OCI-LY7 (cell line): ENCODE results near the gene CDKN1A. TPM values are rescaled to one million over a fixed set of nuclear protein-coding genes. Genes with fewer than 3 reads are reported as not detected.

ENCODE experiments used
- BruUV-seq: library from RNA; stranded (reverse); fragments of 400-500 nt; replicated peaks from 2 replicates; lab custom pipeline; 2021; lab: Mats Ljungman, UMichigan
- CTCF ChIA-PET: fragments of 300-600 bp; sonication (Branson Sonifier 250); formaldehyde crosslinking; loops from one replicate; lab custom pipeline; 2022; ENCODE audit warnings: antibody characterized with exemption; ENCODE audit not compliant: unreplicated experiment; lab: Charles Lee
- POLR2A ChIA-PET: fragments of 300-600 bp; sonication (Branson Sonifier 250); formaldehyde crosslinking; loops from one replicate; lab custom pipeline; 2022; ENCODE audit warnings: antibody characterized with exemption; lab: Charles Lee
- DNase-seq: peaks from one replicate; pipeline ENCODE4 v3.0.0-alpha.2; 2015; ENCODE audit warnings: low spot score
- H2AFZ ChIP-seq: fragments of 200-600 bp; sonication (generic), shearing (Covaris generic); 2 replicates; pipeline ENCODE4 v1.6.1; 2014; ENCODE audit warnings: mild to moderate bottlenecking, antibody characterized with exemption, low read length, moderate library complexity
- H3K27ac ChIP-seq: fragments of 200-600 bp; sonication (generic); 2 replicates; pipeline ENCODE4 v1.5.1; 2014; ENCODE audit warnings: mixed run types, low read depth, mild to moderate bottlenecking, moderate library complexity, low read length, inconsistent platforms; ENCODE audit not compliant: poor library complexity, severe bottlenecking
- H3K36me3 ChIP-seq: fragments of 200-600 bp; sonication (generic); 2 replicates; pipeline ENCODE4 v1.6.1; 2014; ENCODE audit warnings: mild to moderate bottlenecking, antibody characterized with exemption, low read length, moderate library complexity, mixed read lengths; ENCODE audit not compliant: insufficient read depth
- H3K4me1 ChIP-seq: fragments of 200-600 bp; sonication (generic); 2 replicates; pipeline ENCODE4 v1.5.1; 2014; ENCODE audit warnings: mild to moderate bottlenecking, low read length; ENCODE audit not compliant: insufficient read depth, poor library complexity, severe bottlenecking
- H3K4me2 ChIP-seq: fragments of 200-600 bp; sonication (generic); 2 replicates; pipeline ENCODE4 v1.6.1; 2014; ENCODE audit warnings: mild to moderate bottlenecking, low read length
- H3K4me3 ChIP-seq: fragments of 200-600 bp; sonication (generic); 2 replicates; pipeline ENCODE4 v1.5.1; 2014; ENCODE audit warnings: mild to moderate bottlenecking, low read depth, low read length; ENCODE audit not compliant: poor library complexity, severe bottlenecking
- H3K79me2 ChIP-seq: fragments of 200-600 bp; sonication (generic); 2 replicates; pipeline ENCODE4 v1.6.1; 2016; ENCODE audit warnings: low read depth, mild to moderate bottlenecking, low read length, moderate library complexity, mixed read lengths; ENCODE audit not compliant: insufficient read depth
- H3K9me2 ChIP-seq: fragments of 200-600 bp; sonication (generic); 2 replicates; pipeline ENCODE4 v1.6.1; 2016; ENCODE audit warnings: mild to moderate bottlenecking, low read length, mixed read lengths; ENCODE audit not compliant: insufficient read depth
- H3K9me3 ChIP-seq: fragments of 200-600 bp; sonication (generic); 2 replicates; pipeline ENCODE4 v1.6.1; 2014; ENCODE audit warnings: mild to moderate bottlenecking, mixed run types, low read length, mixed read lengths
- H4K20me1 ChIP-seq: fragments of 200-600 bp; sonication (generic); 2 replicates; pipeline ENCODE4 v1.6.1; 2014; ENCODE audit warnings: mild to moderate bottlenecking, antibody characterized with exemption, low read length, moderate library complexity, mixed read lengths; ENCODE audit not compliant: insufficient read depth
- EZH2phosphoT487 ChIP-seq: fragments of 200-600 bp; sonication (generic); IDR thresholded peaks from 2 replicates; pipeline ENCODE4 v1.6.1; 2018; ENCODE audit warnings: low read depth, borderline replicate concordance, mild to moderate bottlenecking, mixed run types, antibody characterized with exemption, low read length, moderate library complexity, mixed read lengths
- intact Hi-C: fragments of 100-400 bp; cut with micrococcal nuclease; formaldehyde crosslinking; loops from one replicate; pipeline ENCODE4 v1.10.0; 2022; ENCODE audit not compliant: unreplicated experiment
- total RNA-seq, 2 experiments: library from RNA; depleted of rRNA in 1 of 2; stranded (reverse); fragments of >200 nt in 1 of 2; shearing (Covaris generic) in 1 of 2; gene quantifications; 2 replicates each; pipeline ENCODE4 v1.2.3, GENCODE V29; 2014 to 2022
- TF ChIP-seq, protein P1 (sequence below): fragments of 200-600 bp; sonication (generic); conservative IDR thresholded peaks from 2 replicates; pipeline ENCODE4 v1.5.1; 2014; ENCODE audit warnings: mild to moderate bottlenecking, antibody characterized with exemption, low read length, moderate library complexity, mixed read lengths

Gene CDKN1A
- total RNA-seq, 2 experiments from 2014 or later, result 0.13 to 1.3 TPM

DNA sequence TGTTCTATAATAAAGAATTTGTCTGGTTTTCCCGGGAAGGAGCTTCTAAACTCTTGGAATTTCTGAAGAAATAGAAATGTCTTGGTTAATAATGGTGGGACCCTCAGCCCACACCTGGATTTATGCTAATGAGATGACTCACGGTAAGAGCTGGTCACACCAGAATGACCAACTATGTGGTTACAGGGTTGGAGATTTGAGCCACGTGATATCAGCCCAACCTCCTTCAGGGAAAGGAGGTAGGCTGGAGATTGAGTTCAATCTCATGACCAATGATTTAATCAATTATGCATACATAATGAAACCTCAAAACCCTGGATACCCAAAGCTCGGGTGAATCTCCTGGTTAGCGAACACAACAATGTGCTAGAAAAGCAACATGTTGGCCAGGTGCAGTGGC is 22.1 kb upstream of the CDKN1A start:
- Histone ChIP-seq H3K4me1 (peaks cover 64% of the 10 kb centered on the region), H3K27ac (no peak overlapping the region), H3K9me3 (no peaks in the 10 kb centered on the region), H4K20me1 (no peaks in the 10 kb centered on the region), H3K4me3 (no peak overlapping the region), H3K79me2 (no peaks in the 10 kb centered on the region), H3K4me2 (no peak overlapping the region), H3K36me3 (no peaks in the 10 kb centered on the region), H3K9me2 (no peaks in the 10 kb centered on the region), H2AFZ (no peak overlapping the region)
- no peak for DNase-seq
- ChIA-PET CTCF (no interaction called here), POLR2A (interaction anchor here (1.3 kb wide), 1 partner anchor 10 kb away, joined by 3 read pairs; no protein-coding TSS in a partner anchor)
- BruUV-seq, result no TSS peak
- intact Hi-C loops, result no loop called here
- TF ChIP-seq EZH2phosphoT487, result no peak
- TF ChIP-seq, protein P1, sequence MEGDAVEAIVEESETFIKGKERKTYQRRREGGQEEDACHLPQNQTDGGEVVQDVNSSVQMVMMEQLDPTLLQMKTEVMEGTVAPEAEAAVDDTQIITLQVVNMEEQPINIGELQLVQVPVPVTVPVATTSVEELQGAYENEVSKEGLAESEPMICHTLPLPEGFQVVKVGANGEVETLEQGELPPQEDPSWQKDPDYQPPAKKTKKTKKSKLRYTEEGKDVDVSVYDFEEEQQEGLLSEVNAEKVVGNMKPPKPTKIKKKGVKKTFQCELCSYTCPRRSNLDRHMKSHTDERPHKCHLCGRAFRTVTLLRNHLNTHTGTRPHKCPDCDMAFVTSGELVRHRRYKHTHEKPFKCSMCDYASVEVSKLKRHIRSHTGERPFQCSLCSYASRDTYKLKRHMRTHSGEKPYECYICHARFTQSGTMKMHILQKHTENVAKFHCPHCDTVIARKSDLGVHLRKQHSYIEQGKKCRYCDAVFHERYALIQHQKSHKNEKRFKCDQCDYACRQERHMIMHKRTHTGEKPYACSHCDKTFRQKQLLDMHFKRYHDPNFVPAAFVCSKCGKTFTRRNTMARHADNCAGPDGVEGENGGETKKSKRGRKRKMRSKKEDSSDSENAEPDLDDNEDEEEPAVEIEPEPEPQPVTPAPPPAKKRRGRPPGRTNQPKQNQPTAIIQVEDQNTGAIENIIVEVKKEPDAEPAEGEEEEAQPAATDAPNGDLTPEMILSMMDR, result no peak

DNA sequence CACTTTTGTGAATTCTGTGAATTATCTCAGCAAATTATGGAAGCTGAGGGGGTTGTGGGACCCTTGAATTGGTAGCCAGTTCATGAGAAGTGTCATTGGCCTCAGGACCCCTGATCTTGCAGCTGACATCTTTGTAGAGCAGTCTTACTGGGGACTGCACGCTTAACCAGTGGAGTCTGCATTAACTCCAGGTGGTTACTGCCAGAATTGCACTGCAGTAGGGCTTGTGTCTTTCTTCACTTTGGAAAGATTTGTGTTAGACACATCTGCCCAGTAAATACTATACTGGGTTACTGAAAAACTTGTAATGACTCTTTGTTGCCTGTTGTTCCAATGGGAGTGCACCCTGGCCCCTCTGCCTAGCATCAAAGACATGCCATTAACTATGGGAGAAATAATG is 21.2 kb upstream of the CDKN1A start:
- CTCF ChIA-PET, result no interaction called here
- Histone ChIP-seq H3K79me2 (no peaks in the 10 kb centered on the region), H3K4me3 (no peak overlapping the region), H3K27ac (no peak overlapping the region), H2AFZ (no peak overlapping the region), H3K4me2 (peak overlapping the region; percentile 39; the same call in 1 of the 2 replicates), H3K4me1 (peaks cover 67% of the 10 kb centered on the region), H3K36me3 (no peaks in the 10 kb centered on the region), H3K9me3 (no peaks in the 10 kb centered on the region), H3K9me2 (no peaks in the 10 kb centered on the region), H4K20me1 (no peaks in the 10 kb centered on the region)
- POLR2A ChIA-PET, result interaction anchor here (0.6 to 1.3 kb wide), 3 partner anchors 9 to 88 kb away, joined by 3 read pairs; no protein-coding TSS in a partner anchor
- BruUV-seq, result no TSS peak
- no peak for TF ChIP-seq EZH2phosphoT487
- TF ChIP-seq, protein P1, result peak; percentile 45; the same call in 1 of the 2 replicates
- intact Hi-C loops, result no loop called here
- peak; percentile 57 for DNase-seq

DNA sequence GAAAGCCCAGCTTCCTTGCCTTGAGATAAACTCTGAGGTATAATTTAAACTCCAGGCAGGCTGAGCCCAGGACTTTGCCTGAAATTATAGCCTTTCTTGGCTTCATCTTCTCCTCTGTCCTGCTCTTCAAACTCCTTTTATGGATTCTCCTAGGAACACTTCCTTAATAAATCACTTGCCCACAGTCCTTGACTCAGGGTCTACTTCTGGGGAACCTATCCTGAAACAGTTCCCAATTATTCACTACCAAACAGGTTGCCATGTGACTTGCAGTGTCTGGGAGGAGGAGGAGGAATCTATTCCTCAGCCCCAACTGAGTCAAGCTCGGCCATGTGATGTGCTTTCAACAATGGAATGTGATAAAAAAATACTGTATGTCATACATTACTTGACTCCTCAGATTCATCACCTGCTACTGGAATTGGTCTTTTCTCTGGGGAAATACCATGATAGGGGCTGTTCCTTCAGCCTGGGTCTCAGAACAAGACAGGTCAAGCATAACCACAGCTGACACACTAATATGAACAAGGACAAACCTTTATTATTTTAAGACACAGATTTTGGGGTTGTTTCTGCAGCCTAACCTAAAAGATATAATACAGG is 20.5 kb upstream of the CDKN1A start:
- POLR2A ChIA-PET, result no interaction called here
- CTCF ChIA-PET, result no interaction called here

More for the DNA sequence above, 20.5 kb upstream of the CDKN1A start:
- Histone ChIP-seq H4K20me1 (no peaks in the 10 kb centered on the region), H3K36me3 (no peaks in the 10 kb centered on the region), H3K27ac (no peak overlapping the region), H3K4me3 (no peak overlapping the region), H3K9me2 (no peaks in the 10 kb centered on the region), H3K79me2 (no peaks in the 10 kb centered on the region), H3K4me2 (peak overlapping the region; percentile 39), H3K4me1 (peaks cover 75% of the 10 kb centered on the region), H3K9me3 (no peaks in the 10 kb centered on the region), H2AFZ (no peak overlapping the region)
- BruUV-seq, result no TSS peak
- DNase-seq, result peak; percentile 39
- no peak for TF ChIP-seq EZH2phosphoT487
- TF ChIP-seq, protein P1, result no peak
- intact Hi-C loops, result no loop called here
